ENCODE data around the gene DOCK1. TPM values are rescaled to one million over a fixed set of nuclear protein-coding genes. Genes with fewer than 3 reads are reported as not detected.

The DOCK1 gene
- total RNA-seq, 1 experiment from 2014 or later: 40.0 TPM

GRCh38 chr10:127283576-127283975, 378.3 kb downstream of the DOCK1 start:
- no peaks in the 10 kb centered on the region for H3K4me1 Mint-ChIP-seq (ENCODE audit: insufficient read depth, unreplicated experiment)
- POLR2A ChIA-PET: no interaction called here

GRCh38 chr10:127290850-127291249, 385.6 kb downstream of the DOCK1 start:
- POLR2A ChIA-PET: no interaction called here
- CTCF ChIA-PET: no interaction called here
- Mint-ChIP-seq H3K27ac (ENCODE audit: low read depth, unreplicated experiment) (no peak overlapping the region), H3K4me1 (ENCODE audit: insufficient read depth, unreplicated experiment) (no peaks in the 10 kb centered on the region), H3K9me3 (ENCODE audit: unreplicated experiment) (peaks cover 12% of the 10 kb centered on the region), H3K4me3 (ENCODE audit: unreplicated experiment) (no peak overlapping the region), H3K36me3 (ENCODE audit: insufficient read depth, unreplicated experiment) (peaks cover 2% of the 10 kb centered on the region), H3K27me3 (ENCODE audit: insufficient read depth, unreplicated experiment) (no peaks in the 10 kb centered on the region)
- no TSS peak for BruUV-seq (replicated peaks)
- no peak for DNase-seq (ENCODE audit: unreplicated experiment)
- no peak for TF ChIP-seq CTCF (IDR thresholded peaks at IDR 0.05; ENCODE audit: unreplicated experiment)
- intact Hi-C loops (cut with micrococcal nuclease): no loop called here

More at GRCh38 chr10:127283576-127283975, 378.3 kb downstream of the DOCK1 start:
- BruUV-seq (replicated peaks): no TSS peak
- TF ChIP-seq CTCF (IDR thresholded peaks at IDR 0.05; ENCODE audit: unreplicated experiment): no peak
- intact Hi-C loops (cut with micrococcal nuclease): no loop called here
- no peaks in the 10 kb centered on the region for H3K27me3 Mint-ChIP-seq (ENCODE audit: insufficient read depth, unreplicated experiment)
- no peak overlapping the region for H3K27ac Mint-ChIP-seq (ENCODE audit: low read depth, unreplicated experiment)
- H3K36me3 Mint-ChIP-seq (ENCODE audit: insufficient read depth, unreplicated experiment): peaks cover 13% of the 10 kb centered on the region
- CTCF ChIA-PET: no interaction called here
- no peak for DNase-seq (ENCODE audit: unreplicated experiment)
- no peak overlapping the region for H3K4me3 Mint-ChIP-seq (ENCODE audit: unreplicated experiment)
- peaks cover 3% of the 10 kb centered on the region for H3K9me3 Mint-ChIP-seq (ENCODE audit: unreplicated experiment)

- no peaks in the 10 kb centered on the region for H3K27me3 Mint-ChIP-seq (ENCODE audit: insufficient read depth, unreplicated experiment)
- no peaks in the 10 kb centered on the region for H3K4me1 Mint-ChIP-seq (ENCODE audit: insufficient read depth, unreplicated experiment)
- H3K27ac Mint-ChIP-seq (ENCODE audit: low read depth, unreplicated experiment): no peak overlapping the region
- no peak for DNase-seq (ENCODE audit: unreplicated experiment)
- CTCF ChIA-PET: no interaction called here
- no peak overlapping the region for H3K4me3 Mint-ChIP-seq (ENCODE audit: unreplicated experiment)
- POLR2A ChIA-PET: no interaction called here
- H3K36me3 Mint-ChIP-seq (ENCODE audit: insufficient read depth, unreplicated experiment): peaks cover 7% of the 10 kb centered on the region
- peaks cover 12% of the 10 kb centered on the region for H3K9me3 Mint-ChIP-seq (ENCODE audit: unreplicated experiment)
- no TSS peak for BruUV-seq (replicated peaks)
- intact Hi-C loops (cut with micrococcal nuclease): no loop called here
- no peak for TF ChIP-seq CTCF (IDR thresholded peaks at IDR 0.05; ENCODE audit: unreplicated experiment)
Measured at GRCh38 chr10:127291329-127291728, 386.1 kb downstream of the DOCK1 start.

- CTCF ChIA-PET: no interaction called here
Measured at GRCh38 chr10:127292888-127293287, 387.7 kb downstream of the DOCK1 start.

More at GRCh38 chr10:127292888-127293287, 387.7 kb downstream of the DOCK1 start:
- no peak overlapping the region for H3K4me3 Mint-ChIP-seq (ENCODE audit: unreplicated experiment)
- no peaks in the 10 kb centered on the region for H3K4me1 Mint-ChIP-seq (ENCODE audit: insufficient read depth, unreplicated experiment)
- peaks cover 12% of the 10 kb centered on the region for H3K9me3 Mint-ChIP-seq (ENCODE audit: unreplicated experiment)
- BruUV-seq (replicated peaks): no TSS peak
- intact Hi-C loops (cut with micrococcal nuclease): no loop called here
- POLR2A ChIA-PET: no interaction called here
- H3K27ac Mint-ChIP-seq (ENCODE audit: low read depth, unreplicated experiment): no peak overlapping the region
- H3K27me3 Mint-ChIP-seq (ENCODE audit: insufficient read depth, unreplicated experiment): no peaks in the 10 kb centered on the region
- DNase-seq (ENCODE audit: unreplicated experiment): no peak
- TF ChIP-seq CTCF (IDR thresholded peaks at IDR 0.05; ENCODE audit: unreplicated experiment): no peak
- H3K36me3 Mint-ChIP-seq (ENCODE audit: insufficient read depth, unreplicated experiment): peaks cover 11% of the 10 kb centered on the region
